Stimulated activated CD8-positive, alpha-beta memory T cell treated with anti-CD3 and anti-CD28 coated beads, Interleukin-4, amount 100 ng/mL, for 24 hours (primary cell): ENCODE results near the gene SMIM32.

Source experiments
- DNase-seq: peaks from one replicate; pipeline ENCODE4 v3.0.0-alpha.2; 2020; ENCODE audit warnings: low read depth

Gene SMIM32

DNA sequence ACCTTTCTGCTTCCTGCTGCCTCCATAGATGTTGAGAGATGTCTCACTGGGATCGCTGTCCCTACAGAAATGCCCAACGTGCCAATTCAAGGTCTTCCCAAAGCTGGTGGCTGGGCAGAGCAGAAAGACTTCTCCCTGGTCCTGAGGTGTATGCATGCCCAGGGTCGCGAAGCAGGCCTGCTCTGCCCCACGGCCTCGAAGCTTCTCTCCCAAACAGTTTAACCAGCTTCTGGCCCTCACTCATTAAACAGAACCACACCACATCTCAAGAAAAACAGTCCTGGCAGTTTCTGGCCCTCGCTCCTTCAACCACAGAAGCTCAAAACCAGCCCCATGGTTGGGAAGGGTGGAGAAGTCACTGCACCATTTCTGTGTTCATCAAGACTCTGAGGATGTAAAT, 14.7 kb upstream of the SMIM32 start:
- no peak for DNase-seq

GRCh38 chr5:136206361-136206760, 13.4 kb upstream of the SMIM32 start:
- DNase-seq: no peak

GRCh38 chr5:136205941-136206340, 13.0 kb upstream of the SMIM32 start:
- DNase-seq: no peak

GRCh38 chr5:136205061-136205702, 12.2 kb upstream of the SMIM32 start:
- no peak for DNase-seq

GRCh38 chr5:136203303-136203922, 10.5 kb upstream of the SMIM32 start:
- no peak for DNase-seq

- no peak for DNase-seq
Measured at GRCh38 chr5:136202469-136203205, 9.7 kb upstream of the SMIM32 start.

DNA sequence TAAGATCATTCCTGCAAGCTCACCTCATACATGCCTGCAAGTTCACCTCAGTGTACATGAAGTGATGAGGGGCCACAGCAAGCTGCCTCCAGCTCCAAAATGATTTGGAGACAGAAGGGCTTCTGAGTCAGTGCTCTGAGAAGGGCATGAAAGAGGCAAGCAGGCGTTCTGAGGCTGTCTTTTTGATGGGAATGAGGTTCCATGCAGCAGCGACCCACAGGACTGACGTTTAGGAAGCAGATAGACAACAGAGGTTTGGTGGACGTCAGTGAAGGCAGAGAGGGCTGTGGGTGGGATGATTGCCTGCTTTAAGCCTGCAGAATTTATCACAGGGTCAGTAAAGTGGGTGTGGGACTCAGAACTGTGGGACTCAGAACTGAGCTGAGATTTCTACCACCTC, 8.9 kb upstream of the SMIM32 start:
- DNase-seq: no peak

DNA sequence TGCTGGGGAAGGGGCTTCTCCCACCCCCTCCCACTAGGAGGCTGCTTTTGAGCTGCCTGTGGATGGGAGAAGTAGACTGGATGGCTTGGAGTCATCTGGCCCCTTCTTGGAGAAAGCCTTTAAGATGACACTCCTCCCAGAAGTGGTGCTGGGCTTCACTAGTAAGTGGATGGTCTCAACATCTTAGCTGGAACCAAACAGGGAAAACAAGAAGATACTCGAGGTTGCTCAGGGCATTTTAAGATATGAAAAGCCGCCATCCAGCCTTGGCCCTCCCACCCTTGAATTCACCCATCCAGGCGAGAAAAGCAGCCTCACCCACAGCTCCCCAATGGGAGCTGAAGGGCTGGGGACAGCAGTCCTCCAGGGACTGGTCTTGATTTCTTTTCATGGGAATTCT, 7.8 kb upstream of the SMIM32 start:
- no peak for DNase-seq

GRCh38 chr5:136200130-136200529, 7.2 kb upstream of the SMIM32 start:
- no peak for DNase-seq

- no peak for DNase-seq
Measured at GRCh38 chr5:136199408-136199807, 6.4 kb upstream of the SMIM32 start.

- no peak for DNase-seq
Measured at GRCh38 chr5:136198453-136198852, 5.5 kb upstream of the SMIM32 start.

DNA sequence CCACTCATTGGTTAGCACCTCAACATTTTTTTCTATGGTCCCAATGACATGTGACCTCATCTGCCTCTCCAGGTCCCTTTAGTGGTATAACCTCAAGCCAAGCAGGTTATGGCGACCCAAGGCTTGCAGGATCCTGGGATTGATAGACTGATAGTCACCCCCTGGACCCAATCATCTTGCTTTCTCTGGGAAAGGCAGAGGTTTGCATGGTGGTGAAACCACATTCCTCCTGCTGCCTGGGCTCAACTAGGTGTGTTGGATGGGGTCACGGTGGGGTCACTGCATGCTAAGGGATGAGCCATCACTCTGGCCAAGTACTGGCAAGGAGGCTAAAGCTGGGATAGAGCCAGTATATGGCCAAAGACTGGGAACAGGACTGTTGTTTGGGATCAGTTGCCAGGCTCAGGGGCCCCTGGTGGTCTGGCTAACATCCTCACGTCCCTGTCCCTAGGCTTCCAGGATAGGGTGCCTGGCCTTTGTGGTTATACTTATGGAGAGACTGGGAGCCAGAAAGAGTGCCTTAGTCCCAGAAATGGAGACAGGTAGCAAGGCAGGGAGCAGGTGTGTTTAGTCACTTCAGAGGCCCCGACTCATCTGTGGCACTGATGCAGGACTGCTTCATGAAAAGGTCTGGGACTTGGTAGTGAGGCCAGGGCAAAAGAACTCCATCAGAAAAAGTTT, 4.6 kb upstream of the SMIM32 start:
- no peak for DNase-seq

DNA sequence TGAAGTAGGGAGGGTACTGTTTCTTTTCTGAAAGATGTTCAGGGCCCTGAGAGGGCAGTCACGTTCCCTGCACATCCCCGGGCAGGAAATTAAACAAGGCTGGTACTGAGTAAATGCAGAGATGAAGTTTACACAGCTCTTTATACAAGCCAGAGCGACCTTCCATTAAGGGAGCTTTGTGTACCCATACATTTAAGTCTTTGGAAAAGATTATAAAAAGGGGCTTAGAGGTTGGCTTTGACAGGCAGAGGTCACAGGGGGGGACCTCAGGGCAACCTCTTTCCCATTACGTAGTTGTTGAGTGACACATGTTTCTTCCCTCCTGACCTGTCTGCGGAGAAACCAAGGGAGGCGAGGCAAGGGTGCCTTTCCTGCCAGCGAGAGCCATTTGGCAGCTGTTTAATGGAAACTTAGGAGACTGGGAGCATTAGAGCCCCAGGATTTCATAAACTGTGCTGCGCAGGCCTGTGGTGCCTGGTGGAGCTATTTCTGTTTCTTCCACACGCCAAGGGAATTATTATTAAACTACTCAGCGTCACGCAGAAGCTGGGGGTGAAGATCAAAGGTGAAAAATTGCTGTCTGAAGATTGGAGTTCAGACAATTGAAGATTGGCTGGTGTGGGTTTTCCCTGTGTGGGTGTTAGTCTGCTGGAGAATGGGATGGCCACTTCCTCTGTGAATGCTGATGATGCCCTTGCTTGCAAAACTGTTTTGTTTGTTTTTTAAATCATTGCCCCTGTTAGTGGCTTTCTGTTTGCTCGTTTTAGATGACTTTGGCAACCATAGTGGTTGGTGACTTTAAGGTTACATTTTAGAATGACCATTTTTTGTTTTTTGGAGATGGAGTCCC, 3.2 kb upstream of the SMIM32 start:
- DNase-seq: no peak

DNA sequence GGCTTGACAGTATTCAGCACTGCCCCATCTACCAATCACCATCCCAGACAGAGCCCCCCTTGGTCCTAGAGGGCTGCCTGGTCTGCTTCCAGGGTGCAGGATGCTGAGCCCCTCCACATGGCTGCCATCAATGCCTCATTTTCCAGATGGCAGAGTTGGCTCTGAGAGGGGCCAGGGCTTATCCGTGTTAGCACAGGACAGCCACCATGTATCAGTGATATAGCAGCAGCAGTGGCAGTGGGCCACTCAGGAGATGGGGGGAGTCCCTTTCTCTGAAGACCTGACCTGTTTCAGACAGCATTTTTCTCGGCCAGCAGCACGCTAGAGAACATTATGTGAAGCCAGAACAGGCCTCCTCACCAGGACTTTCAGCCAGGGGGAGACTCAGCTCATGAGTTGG, 1.6 kb upstream of the SMIM32 start:
- no peak for DNase-seq

DNA sequence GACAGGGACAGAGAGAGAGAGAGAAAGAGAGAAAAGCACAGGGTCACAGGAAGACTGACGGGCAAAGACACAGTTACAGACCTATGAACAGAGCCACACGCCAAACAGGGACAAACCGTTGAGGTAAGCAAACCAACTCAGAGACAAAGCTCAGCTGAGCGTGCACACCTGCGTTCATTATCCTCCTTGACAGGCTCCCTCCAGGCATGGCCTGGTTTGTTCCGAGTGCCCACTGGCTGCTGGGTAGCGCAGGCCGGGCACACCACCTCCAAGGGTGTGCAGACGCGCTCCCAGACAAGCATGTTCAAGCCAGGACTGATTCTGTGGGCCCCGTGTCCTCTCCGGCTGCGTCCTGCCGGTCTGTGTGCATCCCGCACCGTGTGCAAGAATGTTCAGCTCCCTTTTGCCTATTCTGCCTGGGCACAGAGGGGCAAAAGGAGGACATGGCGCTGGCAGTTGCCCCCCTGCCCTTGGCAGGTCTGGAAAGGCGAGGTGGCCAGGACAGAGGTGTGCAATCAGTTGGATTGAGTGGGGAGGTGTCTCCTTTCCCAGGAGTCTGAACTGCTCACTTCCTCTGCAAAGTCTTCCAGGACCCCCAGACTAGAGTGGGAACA, 467 bp upstream of the SMIM32 start:
- DNase-seq: no peak

GRCh38 chr5:136192015-136192525, 892 bp downstream of the SMIM32 start:
- no peak for DNase-seq

DNA sequence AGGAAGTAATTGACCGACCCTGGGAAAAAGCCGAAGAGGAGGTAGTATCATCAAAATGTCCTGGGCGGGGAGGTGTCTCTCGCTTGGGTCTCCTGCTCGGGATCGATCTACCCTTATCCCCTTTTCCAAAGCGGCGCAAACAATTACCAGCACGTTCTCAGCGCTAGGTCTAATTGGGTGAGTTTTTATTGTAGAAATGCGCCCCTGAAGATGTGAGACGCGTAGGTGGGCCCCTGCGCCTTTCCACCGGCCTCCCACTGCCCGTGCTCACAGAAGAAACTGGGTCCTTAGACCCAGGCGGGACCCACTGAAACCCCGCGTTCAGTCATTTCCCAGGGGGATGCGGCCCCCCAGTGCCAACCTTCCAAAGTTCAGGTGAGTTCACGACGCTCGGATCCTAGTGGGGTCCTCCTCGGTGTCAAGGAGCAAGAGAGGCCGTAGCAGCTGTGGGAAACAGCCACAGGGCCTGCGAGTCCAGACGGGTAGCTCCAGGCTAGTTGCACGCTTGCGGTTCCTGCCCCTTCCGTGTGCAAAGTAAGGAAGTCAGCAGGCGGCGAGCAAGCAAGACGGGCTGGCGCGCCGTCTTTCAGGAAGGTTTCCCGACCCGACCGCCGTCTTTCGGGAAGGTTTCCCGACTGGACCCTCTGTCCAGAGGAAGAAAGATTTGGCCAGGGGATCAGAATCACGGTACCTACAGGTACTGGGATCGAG, 1.5 kb downstream of the SMIM32 start:
- DNase-seq: no peak

DNA sequence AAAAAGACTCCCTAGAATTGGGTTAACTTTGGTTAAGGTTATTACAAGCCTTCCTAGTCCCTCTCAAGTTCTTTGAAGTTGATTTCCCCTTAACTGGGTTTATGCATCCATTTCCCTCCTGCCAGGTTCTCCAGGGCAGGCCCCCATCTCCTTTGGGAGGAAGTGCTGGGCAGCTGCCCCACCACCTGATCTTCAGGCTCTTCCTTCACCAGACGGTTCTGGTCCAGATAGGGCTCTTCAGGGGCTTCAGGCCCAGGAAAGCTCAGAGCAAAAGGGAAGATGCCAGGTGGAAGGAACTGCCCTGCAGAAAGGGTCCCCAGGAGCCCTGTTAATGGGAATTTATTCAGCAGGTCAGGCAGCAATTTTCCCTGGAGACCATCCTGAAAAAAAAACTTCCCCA, 2.1 kb downstream of the SMIM32 start:
- DNase-seq: no peak

DNA sequence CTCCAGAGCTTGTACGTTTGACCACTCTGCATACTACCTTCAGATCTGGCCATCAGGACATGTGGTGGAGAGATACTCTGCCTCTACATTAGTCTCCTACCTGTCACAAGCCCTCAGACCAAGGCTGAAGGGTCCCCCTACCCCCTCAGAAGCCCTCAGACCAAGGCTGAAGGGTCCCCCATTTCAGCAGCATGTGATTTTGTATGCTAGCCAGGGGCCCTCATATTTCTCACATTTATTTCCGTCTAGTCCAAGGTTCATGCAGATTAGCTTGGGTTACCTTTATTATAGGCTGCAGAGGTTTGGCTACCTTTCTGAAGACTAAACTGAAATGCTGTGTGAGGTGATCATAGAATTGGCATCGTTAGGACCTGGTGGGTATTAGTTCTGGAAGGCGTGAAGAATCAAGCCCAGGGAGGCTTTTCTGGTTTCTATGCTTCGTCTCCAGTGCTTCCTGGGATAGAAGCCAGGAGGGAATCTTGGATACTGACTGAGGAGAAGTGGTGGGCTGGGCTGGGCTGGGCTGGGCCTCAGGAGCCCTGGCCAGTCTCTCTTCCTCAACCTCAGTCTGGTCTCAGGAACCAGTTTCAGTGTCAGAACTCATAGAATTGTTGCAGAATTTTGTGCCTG, 2.8 kb downstream of the SMIM32 start:
- no peak for DNase-seq

DNA sequence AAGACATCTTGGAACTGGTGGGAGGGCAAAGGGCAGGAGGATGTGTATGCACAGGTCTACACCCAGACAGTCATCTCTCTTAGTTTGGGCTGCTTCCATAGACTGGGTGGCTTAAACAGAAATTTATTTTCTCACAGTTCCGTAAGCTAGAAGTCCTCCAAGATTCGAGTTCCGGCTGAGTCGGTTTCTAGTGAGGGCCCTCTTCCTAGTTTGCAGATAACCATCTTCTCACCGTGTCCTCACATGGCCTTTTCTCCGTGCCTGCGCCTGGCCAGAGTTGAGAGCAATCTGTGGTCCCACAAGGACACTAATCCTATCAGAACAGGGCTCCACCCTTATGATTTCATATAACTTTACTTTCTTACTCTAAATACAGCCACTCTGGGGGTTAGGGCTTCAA, 4.1 kb downstream of the SMIM32 start:
- DNase-seq: no peak
